Duodenal mucosa (tissue), 2 donors: ENCODE data around the gene TRIM39.

ENCODE experiments used
- H3K27ac ChIP-seq: one replicate; pipeline ENCODE4 v1.7.0; 2013; ENCODE audit warnings: low read depth, low read length
- H3K27me3 ChIP-seq, 2 donors: one replicate each; pipeline ENCODE4 v1.7.0; 2013; ENCODE audit warnings: low read length in 2 of 2, control low read depth in 1 of 2; ENCODE audit not compliant: insufficient read depth in 2 of 2, control insufficient read depth in 1 of 2
- H3K36me3 ChIP-seq, 2 donors: one replicate each; pipeline ENCODE4 v1.7.0; 2013; ENCODE audit warnings: low read length in 2 of 2, control low read depth in 1 of 2; ENCODE audit not compliant: insufficient read depth in 2 of 2, control insufficient read depth in 1 of 2
- H3K4me1 ChIP-seq, 2 donors: one replicate each; pipeline ENCODE4 v1.7.0; 2013; ENCODE audit warnings: low read length in 2 of 2, control low read depth in 1 of 2; ENCODE audit not compliant: insufficient read depth in 2 of 2, control insufficient read depth in 1 of 2
- H3K4me3 ChIP-seq, 2 donors: one replicate each; pipeline ENCODE4 v1.7.0; 2013; ENCODE audit warnings: low read length in 2 of 2, low read depth in 1 of 2
- H3K9ac ChIP-seq, 2 donors: one replicate each; pipeline ENCODE4 v1.7.0; 2013; ENCODE audit warnings: low read length in 2 of 2, low read depth in 1 of 2
- H3K9me3 ChIP-seq, 2 donors: one replicate each; pipeline ENCODE4 v1.7.0; 2013; ENCODE audit warnings: low read length in 2 of 2, control low read depth in 1 of 2; ENCODE audit not compliant: control insufficient read depth in 1 of 2

The TRIM39 gene

GRCh38 chr6:30325873-30326525 lies 728 bp upstream of the TRIM39 start:
- H3K27me3 ChIP-seq = no peaks in the 10 kb centered on the region
- peaks cover 12 to 18% of the 10 kb centered on the region in 2 donors for H3K36me3 ChIP-seq
- H3K4me1 ChIP-seq = peaks cover 23 to 27% of the 10 kb centered on the region in 2 donors
- H3K27ac ChIP-seq = peak overlapping the region; percentile 97
- peak overlapping the region; percentile 80 to 91 for H3K4me3 ChIP-seq
- H3K9me3 ChIP-seq = no peaks in the 10 kb centered on the region
- H3K9ac ChIP-seq = peak overlapping the region; percentile 80 to 91

- H3K9ac ChIP-seq = peak overlapping the region; percentile 80 to 91
- no peaks in the 10 kb centered on the region for H3K27me3 ChIP-seq
- H3K36me3 ChIP-seq = peaks cover 19 to 30% of the 10 kb centered on the region in 2 donors
- no peaks in the 10 kb centered on the region for H3K9me3 ChIP-seq
- peaks cover 17 to 23% of the 10 kb centered on the region in 2 donors for H3K4me1 ChIP-seq
- H3K27ac ChIP-seq = peak overlapping the region; percentile 97
- peak overlapping the region; percentile 80 to 91 for H3K4me3 ChIP-seq
These were observed 562 bp downstream of the TRIM39 start for GRCh38 chr6:30327232-30327746.

GRCh38 chr6:30328397-30328796 lies 1.7 kb downstream of the TRIM39 start:
- Histone ChIP-seq H3K36me3 (peaks cover 19 to 30% of the 10 kb centered on the region in 2 donors), H3K9me3 (no peaks in the 10 kb centered on the region), H3K27me3 (no peaks in the 10 kb centered on the region), H3K4me3 (no peak overlapping the region), H3K27ac (no peak overlapping the region), H3K4me1 (peaks cover 17 to 23% of the 10 kb centered on the region in 2 donors), H3K9ac (no peak overlapping the region)

GRCh38 chr6:30329331-30329730 lies 2.6 kb downstream of the TRIM39 start:
- no peak overlapping the region for H3K9ac ChIP-seq
- peaks cover 14 to 23% of the 10 kb centered on the region in 2 donors for H3K4me1 ChIP-seq
- peaks cover 19 to 34% of the 10 kb centered on the region in 2 donors for H3K36me3 ChIP-seq

GRCh38 chr6:30331981-30332380 lies 5.3 kb downstream of the TRIM39 start:
- no peak overlapping the region for H3K9ac ChIP-seq
- no peaks in the 10 kb centered on the region for H3K9me3 ChIP-seq
- peaks cover 27 to 57% of the 10 kb centered on the region in 2 donors for H3K36me3 ChIP-seq
- H3K4me1 ChIP-seq = peaks cover 5 to 7% of the 10 kb centered on the region in 2 donors
- no peak overlapping the region for H3K4me3 ChIP-seq
- no peak overlapping the region for H3K27ac ChIP-seq
- no peaks in the 10 kb centered on the region for H3K27me3 ChIP-seq

More at GRCh38 chr6:30329331-30329730, 2.6 kb downstream of the TRIM39 start:
- Histone ChIP-seq H3K9me3 (no peaks in the 10 kb centered on the region), H3K27ac (no peak overlapping the region), H3K4me3 (no peak overlapping the region), H3K27me3 (no peaks in the 10 kb centered on the region)

- Histone ChIP-seq H3K4me3 (no peak overlapping the region), H3K4me1 (no peaks in the 10 kb centered on the region), H3K9me3 (no peaks in the 10 kb centered on the region), H3K9ac (no peak overlapping the region), H3K36me3 (peaks cover 27 to 72% of the 10 kb centered on the region in 2 donors), H3K27me3 (no peaks in the 10 kb centered on the region), H3K27ac (no peak overlapping the region)
These were observed 7.5 kb downstream of the TRIM39 start for GRCh38 chr6:30334075-30334783.

- Histone ChIP-seq H3K36me3 (peaks cover 12 to 55% of the 10 kb centered on the region in 2 donors), H3K27ac (no peak overlapping the region), H3K27me3 (no peaks in the 10 kb centered on the region), H3K9me3 (no peaks in the 10 kb centered on the region), H3K4me1 (peaks cover under 1% of the 10 kb centered on the region in 2 donors), H3K9ac (no peak overlapping the region), H3K4me3 (no peak overlapping the region)
These were observed 13.9 kb downstream of the TRIM39 start for GRCh38 chr6:30340589-30341054.

- Histone ChIP-seq H3K4me1 (peaks cover 4 to 7% of the 10 kb centered on the region in 2 donors), H3K4me3 (no peak overlapping the region), H3K9me3 (no peaks in the 10 kb centered on the region), H3K36me3 (peaks cover 8 to 50% of the 10 kb centered on the region in 2 donors), H3K27me3 (no peaks in the 10 kb centered on the region), H3K9ac (no peak overlapping the region), H3K27ac (no peak overlapping the region)
These were observed 14.5 kb downstream of the TRIM39 start for GRCh38 chr6:30341218-30341617.

GRCh38 chr6:30341728-30342127 lies 15.0 kb downstream of the TRIM39 start:
- no peak overlapping the region for H3K9ac ChIP-seq
- no peaks in the 10 kb centered on the region for H3K9me3 ChIP-seq
- H3K4me1 ChIP-seq = peaks cover 4 to 9% of the 10 kb centered on the region in 2 donors
- H3K27ac ChIP-seq = no peak overlapping the region
- H3K36me3 ChIP-seq = peaks cover 8 to 50% of the 10 kb centered on the region in 2 donors
- H3K27me3 ChIP-seq = no peaks in the 10 kb centered on the region
- H3K4me3 ChIP-seq = no peak overlapping the region
